Femur (tissue), 1 donor: Measurements from ENCODE around the gene NACC2.
"Not testable (repeated sequence)": the region's sequence is repeated elsewhere in the genome, so short reads cannot be mapped to it uniquely, and the experiment has no call there.

Experiments used
- DNase-seq: peaks from one replicate; pipeline ENCODE4 v3.0.0-alpha.2; 2017

Gene NACC2

DNA sequence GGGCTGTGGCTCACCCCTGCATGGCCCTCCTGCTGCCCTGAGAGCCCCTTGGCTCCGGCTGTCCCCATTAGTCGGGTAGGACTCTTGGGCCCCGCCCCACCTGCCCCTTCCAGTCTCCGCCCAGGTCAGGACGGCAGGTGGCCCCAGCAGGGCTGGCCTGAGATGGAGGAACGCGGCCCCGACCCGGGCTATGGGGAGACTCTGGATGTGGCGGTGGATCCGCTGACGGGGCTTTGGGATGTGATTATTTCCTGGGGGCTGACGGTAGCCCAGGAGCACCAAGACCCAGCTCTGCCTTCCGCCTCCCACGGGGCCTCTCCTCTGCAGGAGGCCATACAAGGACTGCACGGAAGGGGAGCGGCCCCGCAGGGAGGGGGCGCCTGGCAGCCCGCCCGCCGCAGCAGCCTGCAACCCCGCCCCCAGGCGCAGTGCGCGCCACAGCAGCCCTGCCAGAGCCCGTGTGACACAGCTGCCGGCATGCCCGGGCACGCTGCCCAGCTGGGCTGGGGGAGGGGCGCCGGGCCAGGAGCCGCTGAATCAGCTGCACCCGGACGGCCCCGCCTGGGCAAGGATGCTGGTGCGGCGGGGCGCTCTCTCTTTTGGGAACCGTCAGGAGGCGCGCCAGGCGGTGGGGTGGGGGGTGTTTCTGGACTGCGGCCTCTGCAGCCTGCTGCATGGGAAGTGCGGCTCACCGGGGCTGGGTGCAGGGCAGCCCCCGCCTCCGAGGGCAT, 14.4 kb upstream of the NACC2 start:
- DNase-seq, result peak; percentile 94

DNA sequence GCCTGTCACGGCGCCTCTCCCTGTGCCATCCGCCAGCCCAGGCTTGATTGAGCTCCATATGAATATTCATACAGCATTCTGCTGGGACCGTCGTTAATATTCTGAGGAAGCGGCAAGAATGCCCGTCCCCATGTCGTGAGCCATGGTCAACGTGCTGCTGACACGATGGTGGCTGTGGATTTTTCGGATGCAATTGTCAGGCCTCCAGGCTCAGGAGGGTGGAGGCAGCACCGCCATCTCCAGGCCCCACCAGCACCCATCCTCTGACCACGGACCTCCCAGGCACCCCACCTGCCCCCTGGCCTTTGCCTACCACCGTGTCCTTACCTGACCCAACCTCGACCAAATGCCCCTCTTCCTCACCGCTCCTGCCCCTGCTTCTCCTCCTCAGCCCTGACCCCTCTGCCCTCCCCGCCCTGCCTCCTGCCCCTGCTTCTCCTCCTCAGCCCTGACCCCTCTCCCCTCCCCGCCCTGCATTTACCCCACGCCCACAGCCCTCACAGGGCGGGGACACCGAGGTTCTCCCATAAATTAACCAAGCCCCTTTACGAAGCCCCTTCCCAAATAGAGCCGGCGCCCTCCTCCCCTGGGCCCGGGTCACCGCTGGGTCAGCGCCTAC, 13.7 kb upstream of the NACC2 start:
- no peak for DNase-seq

DNA sequence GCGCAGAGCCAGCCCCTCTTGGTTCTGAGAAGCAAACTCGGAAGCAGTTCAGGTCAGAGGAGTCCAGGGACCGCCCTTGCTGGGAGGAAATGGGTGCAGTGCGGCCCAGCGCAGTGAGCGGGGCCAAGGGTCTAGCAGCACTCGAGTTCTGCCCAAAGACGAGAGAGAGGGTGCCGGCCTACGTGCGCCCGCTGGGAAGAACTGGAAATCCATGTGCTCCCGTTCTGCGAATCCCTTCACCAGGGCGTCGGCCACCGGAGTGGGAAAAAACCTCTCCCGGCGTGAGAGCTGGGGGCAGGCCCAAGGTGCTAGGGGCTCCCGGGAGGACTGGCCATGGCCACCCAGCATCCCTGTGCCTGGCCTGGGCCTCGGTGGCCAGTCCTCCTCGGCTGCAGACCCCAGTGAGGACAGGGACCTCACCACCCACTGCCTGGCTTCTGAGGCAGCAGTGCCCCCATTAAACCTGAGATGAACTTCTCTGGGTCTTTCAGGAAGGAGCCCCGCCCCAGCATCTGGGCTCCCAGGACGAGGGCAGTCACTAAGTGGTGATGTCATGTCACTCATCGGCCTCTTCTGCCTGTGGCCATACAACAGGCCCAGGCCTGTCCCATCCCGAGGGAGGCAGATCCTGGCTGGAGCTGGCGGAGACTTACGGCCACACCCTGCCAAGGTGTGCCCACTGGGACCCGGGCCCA, 13.0 kb upstream of the NACC2 start:
- DNase-seq, result no peak

DNA sequence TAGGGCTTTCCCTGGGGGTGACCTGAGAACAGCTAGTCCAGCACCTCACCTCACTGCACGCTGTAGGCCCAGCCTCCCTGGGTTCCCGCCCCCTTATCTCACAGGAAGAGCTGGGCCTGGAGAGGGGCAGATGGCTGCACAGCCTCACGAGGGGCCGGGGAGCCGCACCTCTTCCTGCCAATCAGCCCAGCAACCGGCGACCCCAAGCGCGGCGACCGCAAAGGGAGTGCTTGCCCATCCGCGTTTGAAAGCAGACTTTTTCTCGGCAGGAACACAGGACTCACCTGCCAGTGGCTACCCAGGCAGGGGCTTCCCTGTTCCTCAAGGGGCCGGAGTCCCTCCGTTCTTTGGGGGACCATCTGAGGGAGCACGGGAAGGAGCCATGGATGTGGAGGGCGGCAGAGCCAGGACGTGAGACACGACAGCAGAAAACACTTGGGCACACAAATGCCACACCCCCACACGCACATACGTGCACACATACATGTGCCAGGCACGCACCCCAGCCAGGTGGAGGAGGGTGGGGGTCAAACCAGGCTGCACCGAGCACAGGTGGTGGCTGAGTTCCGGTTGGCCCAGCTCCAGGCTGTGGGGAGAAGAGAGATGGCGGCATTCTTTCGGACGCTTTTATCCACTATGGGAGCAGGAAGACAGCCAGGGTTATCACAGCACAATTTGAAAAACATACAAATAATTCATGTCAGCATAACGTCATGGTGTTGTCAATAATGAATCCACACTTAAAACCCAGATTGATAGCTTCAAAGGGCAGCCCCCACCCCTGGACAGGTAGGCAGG, 12.3 kb upstream of the NACC2 start:
- no peak for DNase-seq

DNA sequence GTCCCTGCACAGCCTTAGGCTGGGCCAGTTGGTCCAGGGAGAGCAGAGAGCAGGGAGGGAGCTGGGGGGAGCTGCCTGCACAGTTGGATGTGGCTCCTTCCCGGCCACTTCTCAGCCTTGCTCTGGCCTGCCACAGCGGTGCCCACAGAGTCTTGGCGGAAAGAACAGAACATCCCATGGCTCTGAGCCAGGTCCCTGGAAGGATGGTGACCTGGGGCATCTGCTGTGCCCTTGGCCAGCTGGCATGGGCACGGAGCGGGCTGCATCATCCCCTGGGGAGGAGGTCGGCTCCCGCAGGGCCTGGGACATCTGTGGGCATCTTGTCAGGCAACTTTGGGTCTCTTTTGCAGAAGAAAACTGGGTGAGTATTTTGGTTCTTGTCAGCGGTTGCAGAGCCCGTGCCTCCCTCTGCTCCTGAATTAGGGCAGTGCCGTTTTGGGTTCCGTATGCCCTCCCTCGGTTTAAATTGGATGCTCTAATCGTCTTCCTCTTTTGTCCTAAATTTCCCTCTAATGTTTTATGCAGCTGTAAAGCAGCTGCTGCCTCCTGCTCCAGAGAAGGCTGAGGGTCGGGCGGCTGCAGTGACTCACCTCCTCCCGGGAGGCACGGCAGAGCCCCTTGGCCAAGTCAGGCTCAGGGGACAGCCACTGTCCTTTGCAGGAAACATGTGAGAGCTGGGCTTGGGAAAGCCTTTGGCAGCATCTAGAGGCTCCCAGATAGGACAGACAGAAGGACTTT, 10.5 kb upstream of the NACC2 start:
- peak; percentile 76 for DNase-seq

DNA sequence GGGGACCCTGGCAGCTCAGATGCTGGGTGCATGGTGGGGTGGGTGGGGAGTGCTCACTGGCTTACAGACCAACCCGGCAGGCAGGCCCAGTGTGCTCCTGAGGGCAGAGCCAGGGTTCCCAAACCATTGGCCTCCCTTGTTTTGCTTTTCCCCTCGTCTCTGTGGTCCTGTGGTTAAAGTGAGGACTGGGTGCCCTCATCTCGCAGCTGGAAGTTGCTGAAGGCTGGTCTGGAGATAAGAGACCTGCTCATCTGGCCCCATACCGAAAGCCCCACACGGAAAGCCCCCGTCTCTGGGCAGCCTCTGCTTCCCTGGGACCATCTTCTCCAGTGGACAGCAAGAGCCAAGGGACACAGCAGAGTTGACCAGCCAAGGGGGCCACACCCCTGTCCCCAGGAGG, 9.8 kb upstream of the NACC2 start:
- DNase-seq, result no peak

DNA sequence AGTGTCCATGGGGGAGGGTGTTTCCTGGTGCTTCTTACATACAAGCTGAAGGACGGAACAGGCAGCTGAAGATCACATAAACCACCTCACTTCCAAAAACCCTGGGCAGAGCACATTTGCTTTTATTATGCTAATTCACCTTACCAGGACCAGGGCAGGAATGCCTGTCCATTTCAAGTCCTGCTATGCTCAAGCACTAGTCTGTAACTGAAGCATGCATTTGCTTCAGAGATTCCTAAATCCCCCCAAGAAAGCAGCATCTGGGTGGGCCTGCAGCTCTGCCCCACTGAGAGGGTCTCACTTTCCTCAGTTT, 9.4 kb upstream of the NACC2 start:
- no peak for DNase-seq

DNA sequence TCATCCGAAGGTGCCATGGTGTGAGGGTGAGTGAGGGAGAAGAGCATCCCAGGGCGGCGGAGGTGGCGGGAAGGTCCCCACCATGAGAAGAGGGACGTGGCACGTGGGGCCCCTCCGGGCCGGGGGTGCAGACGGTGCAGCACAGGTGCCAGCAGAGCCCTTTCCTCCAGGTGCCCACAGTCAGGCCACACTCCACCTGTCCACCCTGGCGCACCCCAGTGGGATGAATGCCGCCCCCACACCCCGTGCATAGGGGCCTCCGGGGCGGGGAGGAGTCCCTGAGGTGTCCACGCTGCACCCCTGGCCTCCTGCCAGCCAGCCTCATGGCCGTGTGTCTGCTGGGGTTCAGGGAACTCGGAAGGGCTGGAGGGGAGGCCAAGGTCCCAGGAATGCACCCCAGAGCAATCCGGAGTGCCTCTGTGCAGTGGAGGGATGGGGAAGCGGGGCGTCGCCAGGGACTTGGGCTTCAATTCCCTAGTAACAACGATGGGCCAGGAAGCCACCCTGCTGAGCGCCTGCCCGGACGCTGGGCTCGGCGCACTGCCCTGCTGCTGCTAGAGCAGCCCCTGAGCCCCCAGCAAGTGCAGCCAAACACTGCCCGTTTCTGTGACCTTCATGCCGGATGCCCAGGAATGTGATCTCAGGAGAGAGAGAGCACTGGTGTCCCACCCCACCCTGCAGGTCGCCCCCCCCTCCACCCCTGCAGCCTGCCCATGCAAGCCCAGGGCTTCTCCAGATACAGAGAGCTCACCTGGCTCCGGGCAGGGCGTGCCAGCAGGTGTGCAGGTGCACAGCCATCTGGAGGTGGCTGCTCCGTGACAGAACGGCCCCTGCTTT, 8.8 kb upstream of the NACC2 start:
- DNase-seq, result no peak

DNA sequence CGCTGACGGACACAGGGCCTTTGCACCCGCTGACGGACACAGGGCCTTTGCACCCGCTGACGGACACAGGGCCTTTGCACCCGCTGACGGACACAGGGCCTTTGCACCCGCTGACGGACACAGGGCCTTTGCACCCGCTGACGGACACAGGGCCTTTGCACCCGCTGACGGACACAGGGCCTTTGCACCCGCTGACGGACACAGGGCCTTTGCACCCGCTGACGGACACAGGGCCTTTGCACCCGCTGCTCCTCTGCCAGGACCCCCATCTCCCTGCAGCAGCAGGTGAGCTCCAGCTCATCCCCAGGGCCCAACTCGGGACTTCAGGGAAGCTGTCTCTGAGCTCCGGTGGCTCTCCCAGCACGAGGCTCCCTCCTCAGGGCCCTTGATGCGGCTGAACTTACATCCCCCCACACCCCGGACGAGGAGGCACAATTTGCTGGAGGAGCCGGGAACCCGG, 6.6 kb upstream of the NACC2 start:
- DNase-seq, result not testable (repeated sequence)

DNA sequence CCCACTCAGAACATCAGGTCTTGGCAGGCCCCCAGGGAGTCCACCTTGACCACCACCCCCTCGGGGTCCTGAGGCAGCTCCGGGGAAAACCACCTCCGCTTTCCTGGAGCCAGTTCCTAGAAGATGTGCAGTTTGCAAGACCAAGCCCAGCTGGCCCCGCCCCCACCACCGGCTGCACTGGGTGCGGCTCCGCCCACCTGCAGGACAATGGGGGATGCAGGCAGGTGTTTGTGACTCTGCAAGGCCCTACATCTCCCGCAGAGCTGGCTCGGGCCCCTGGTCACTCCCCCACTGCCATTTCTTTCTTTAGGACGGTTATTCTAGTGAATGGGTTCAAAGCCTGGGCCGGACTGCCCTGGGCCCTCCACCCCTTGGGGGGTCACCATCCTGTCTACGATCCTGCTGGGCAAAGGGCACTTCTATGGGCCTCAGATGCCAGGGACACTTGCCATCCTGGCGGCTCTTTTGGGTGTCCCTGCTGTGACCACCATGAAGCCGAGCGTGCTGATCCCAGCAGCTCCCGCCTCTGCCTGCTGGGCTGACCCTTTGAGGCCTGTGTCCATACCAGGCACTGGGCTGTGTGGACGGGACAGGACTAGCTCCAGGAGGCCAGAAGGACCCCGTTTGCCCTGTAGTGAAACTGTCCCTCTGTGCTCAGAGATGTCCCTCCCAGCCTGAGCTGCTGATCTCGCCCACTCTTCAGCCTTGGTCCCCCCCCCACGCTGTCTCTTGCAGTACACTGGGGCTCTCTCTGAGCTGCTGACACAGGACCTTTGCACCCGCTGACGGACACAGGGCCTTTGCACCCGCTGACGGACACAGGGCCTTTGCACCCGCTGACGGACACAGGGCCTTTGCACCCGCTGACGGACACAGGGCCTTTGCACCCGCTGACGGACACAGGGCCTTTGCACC, 5.9 kb upstream of the NACC2 start:
- DNase-seq, result no peak

DNA sequence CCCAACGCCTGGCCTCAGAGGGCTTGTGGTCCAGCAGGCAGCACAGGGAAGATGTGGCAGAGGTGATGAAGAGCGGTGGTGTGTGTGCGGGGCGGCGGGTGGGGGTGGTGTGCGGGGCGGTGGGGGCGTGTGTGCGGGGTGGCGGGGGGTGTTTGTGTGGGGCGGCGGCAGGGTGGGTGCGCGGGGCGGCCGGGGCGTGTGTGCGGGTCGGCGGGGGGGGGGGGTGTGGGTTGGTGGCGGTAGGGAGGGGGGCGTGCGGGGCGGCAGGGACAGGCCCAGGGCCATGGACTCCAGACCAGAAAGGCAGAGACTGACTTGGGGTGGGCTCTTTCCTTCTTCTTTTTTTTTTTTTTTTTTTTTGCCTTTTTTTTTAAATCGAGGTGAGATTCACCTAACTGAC, 4.5 kb upstream of the NACC2 start:
- DNase-seq, result no peak

DNA sequence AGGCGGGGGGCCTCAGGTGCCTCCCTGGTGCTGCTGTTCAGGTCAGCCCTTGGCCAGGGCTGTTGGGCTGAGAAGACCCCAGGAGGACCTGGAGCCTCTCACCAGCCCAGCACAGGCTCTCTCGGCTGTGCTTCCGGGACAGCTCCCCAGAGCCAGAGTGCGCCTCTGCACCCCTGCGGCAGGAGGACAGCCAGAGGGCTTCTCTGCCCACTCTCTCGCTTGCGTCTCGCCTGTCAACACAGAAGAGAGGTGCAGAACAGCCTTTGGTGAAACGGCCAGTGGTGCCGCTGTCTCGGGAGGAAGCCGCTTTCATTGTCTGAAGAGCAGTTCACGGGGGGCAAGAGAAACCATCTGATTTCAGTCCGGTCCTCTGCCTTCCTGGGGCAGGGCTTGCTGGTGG, 3.8 kb upstream of the NACC2 start:
- DNase-seq, result no peak

DNA sequence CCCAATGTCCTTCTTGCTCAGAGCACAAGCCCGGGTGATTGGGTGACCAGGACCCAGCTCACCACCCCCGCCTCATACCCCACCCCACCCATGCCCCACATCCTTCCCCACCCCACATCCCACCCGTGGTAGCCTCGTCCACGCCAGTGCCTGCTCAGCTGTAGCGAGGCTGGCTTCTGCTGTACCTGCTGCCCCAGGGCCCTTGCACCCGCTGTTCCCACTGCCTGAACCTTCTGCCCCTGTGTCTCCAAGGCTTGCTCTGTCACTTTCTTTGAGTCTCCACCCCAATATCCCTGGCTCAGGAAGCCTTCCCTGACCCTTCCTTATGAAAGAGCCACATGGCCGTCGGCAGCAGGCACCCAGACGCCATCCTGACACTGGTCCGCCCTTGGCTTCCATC, 3.1 kb upstream of the NACC2 start:
- DNase-seq, result no peak

DNA sequence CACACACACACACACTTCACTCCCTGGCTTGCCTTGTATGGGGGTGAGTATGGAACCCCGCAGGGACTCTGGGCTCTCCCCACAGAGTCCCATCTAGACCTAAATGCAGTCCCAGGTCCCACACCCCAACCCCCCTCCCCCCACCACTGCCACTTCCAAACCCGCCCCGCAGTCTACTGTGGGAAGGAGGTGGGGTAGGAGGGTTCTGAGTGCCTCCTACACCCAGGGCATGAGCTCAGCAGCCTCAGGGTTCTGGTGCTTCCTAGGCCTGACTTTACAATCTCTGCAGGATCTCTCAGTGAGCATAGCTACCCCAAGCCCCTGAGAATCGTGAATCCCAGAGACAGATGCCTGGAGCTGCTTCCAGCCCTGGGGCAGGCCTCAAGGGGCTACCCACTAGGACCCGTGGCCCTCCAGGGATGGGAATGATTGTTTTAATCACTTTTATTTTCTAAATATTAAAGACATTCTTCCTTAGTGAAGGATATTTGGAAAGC, 1.5 kb upstream of the NACC2 start:
- DNase-seq, result no peak

DNA sequence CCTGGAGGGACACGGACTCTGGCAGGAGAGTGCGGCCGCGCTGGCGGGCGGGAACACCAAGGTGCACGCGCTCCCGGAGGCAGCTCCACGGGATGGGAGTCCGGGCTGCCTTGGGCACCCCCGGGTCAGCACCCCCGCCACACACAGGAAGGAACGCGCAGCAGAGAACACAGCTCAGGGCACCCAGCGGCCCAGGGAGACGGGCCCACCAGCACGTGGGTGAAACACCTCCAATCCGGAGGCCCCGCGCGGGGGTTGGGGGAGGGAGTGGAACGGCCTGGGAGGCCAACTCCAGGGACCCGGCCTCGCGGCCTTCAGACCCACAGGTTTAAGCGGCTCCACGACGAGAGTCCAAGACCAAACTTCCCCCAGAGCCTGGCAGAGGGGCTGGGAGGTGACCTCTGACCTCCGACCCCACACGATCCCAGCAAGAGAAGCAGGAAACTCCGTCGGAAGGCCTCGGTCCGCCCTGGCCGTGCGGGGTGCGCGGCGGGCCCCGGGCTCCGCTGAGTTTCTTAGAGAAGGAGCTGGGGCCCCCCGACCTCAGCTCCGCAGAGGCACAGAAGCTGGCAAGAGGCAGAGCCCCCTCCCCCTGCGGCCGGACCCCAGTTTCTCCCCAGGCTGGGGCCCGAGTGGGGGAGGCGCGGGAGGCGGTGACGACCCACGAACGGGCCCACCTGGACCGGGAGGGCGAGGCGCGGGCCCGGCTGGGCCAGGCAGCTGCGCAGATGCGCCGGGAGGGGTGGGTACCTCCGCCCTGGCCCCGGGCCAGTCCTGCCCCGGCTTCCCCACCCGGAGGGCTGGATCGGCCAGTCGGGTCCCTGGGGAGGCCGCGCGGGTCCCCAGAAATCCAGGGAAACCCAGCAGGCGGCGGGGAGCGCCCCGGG, 851 bp downstream of the NACC2 start:
- peak; percentile 73 for DNase-seq

DNA sequence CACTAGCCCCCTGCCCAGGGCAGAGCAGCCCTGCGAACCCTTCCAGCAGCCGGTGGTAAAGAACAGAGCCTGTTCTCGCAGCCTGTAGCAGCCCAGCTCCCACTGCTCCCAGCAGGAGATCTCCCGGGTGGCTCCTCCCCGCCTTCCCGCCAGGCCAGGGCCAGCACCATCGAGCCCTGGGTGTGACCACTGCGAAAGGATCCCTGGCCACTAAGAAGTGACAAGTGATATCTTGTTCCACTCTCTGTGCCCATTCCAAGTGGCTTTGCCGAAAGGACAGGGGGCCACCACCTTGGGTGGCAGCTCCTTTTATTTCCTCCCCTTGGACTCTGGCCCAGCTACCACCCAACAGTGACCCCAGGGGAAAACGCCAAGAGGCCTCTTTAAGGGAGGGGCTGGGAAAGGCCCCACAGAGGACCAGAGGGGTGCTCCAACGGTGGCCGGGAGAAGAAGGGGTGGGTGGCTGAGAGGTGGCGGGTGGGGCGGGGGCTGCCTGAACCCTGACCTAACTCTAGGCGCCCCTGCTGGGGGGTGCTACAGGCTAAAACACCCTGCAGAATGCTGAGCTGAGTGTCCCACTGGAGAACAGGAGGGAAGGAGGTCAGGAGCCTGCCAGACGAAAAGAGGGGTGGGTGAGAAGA, 1.6 kb downstream of the NACC2 start:
- no peak for DNase-seq

DNA sequence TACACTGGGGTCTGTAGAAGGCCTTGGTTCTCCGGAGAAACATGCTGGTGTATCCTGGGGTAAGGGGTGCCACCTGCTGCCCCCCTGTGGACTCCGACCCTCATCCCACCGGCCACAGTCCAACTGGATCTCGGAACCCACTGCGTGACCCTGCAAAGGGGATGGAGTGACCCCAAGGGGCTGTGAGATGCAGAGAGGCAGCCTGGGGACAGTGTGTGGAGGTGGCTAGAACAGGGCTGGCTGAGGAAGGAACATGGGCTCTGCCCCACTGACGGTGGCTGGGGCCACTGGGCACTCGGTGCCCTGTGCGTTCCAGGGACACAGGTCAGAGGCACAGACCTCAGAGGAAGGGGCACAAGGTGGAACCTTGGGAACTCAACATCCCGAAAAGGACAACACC, 2.3 kb downstream of the NACC2 start:
- no peak for DNase-seq

DNA sequence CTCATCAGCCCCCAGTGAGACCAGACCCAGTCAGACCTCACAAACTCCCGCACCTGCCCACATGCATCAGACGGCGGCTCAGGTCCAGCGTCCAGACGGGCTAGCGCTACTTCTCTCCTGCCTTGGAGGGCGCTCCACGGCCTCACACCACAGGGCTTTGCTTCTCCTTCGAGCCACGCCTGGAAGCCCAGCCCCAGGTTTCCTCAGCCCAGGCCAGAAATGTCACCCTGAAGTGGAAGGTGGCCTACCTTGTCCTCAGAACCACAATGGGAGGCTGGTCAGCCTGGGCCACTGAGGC, 2.8 kb downstream of the NACC2 start:
- DNase-seq, result no peak
